HK-2 (cell line): Measurements from ENCODE around the gene TOR4A.

Experiments
- DNase-seq: peaks from one replicate; pipeline ENCODE4 v3.0.0-alpha.2; 2018; ENCODE audit not compliant: unreplicated experiment

Gene TOR4A

DNA sequence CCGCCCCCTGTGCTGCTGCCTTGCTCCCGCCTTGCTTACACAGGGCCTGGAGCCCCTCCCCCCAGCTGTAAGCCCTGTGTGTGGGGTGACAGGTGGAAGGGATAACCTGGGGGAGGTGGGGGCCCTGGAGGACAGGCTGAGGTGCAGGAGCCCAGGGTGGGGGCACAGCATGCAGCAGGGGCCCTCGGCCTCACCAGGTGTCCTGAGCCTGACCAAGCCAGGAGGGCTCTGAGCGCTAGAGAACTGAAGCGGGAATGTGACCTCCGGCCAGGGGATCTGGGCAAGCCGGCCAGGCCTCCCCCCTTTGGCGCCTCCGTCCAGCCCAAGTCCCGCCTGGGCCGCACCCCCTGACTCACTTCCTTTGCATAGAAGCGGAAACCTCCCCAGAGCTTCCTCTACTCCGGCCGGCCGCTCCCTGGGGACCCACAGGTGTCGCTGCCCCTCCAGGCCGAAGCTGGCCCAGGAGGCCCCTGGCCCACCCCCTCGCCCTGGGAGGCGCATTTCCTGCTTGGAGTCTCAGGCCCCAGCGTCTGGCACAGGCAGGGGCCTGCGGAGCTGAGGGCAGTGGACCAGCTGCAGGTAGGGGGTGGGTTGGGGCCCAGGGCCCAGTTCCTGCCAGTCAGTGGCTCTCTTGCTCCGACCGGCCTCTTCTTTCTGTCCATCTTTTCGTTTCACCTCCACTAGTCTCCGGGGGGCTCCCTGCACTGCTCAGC is at the start of gene TOR4A:
TOR4A (plus strand) TSS at position 398 of the 713 bp plus-strand sequence. CDS start 964 bp downstream, outside the sequence.
- DNase-seq = peak; percentile 97

DNA sequence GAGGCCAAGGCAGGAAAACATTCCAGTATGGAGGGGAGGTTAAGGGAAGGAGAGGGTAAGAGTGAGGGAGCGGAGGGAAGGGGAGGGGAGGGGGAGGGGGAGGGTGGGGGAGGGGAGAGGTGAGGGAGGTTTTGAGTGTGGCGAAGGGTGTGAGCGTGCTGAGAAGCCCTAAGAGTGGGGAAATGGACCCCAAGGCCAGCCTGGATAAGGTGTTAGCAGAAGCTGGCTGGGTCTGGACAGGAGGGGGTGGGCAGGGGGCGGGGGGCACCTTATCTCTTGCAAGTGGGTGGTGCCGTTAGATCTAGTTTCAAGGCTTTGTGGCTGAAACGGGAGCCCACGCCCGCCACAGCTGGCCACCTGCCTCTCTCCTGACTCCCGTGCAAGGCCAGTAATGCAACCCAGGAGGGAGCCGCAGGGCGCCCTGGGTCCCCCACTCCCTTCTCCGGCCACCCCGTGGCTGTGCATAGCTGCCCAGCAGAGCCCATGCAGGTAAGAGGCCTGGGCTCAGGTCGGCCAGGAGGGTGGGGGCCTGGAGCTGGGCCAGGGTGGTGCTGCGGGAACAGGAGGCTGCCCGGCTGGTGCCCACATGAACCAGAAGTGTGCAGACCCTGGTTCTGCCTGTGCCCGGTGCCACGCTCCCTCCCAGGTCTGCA is 49.5 kb upstream of the TOR4A start:
- DNase-seq = no peak

DNA sequence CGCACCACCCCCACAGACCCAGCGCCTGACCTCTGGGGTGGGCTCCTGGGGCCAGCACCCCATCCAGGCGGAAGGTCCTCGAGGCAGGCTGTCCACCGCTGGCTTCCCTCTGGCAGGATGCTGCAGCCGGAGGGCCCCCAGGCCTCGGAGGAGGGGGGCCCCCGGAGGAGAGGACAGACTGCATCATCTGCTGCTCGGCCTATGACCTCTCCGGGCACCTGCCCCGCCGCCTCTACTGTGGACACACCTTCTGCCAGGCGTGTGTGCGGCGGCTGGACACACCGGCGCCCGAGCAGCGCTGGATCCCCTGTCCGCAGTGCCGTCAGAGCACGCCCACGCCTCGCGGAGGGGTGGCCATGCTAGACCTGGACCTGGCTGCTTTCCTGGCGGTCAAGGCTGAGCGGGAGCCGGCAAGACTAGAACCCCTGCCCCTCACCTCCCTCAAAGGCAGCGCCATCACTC is 49.0 kb upstream of the TOR4A start:
- DNase-seq = no peak

DNA sequence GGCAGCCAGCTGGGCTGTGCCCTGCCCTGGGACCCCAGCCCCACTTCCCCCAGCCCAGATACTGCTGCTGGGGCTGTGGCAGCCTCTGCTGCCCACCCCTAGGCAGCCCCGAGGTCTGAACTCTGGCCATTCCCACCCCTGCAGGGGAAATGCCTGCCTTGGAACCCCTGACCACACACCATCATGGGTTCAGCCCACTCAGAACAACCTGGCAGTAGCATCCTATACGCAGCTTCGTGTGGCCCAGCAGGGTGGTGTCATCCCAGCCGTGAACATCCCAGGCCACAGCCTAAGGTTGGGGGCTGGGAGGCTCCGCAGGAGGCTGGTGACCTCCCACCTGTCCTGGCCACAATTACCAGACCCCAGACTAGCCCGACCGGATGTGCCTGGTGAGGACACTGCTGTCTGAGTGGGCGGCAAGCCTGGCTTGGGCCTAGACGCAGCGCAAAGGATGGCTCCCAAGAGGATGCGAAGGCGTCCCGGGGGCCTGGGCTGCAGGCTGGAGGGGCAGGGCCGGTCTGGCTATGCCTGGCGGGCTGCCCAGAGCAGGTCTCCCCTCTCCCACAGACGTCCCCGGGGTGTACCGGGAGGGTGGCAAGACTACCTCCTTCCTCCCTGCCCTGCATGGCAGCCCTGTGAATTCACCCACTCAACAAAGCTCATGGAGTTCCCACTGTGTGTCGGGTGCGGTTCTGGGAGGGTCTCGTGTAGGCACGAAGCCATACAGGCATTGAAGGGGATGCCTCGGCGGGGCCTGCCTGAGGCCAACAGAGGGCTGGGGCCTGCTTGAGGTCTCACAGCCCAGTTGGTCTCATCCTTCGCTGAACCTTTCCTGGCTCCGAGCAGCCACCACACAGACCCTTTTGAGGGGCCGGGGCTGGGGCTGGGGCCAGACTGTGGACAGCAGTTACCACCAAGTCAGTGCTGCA is 48.3 kb upstream of the TOR4A start:
- DNase-seq = no peak

DNA sequence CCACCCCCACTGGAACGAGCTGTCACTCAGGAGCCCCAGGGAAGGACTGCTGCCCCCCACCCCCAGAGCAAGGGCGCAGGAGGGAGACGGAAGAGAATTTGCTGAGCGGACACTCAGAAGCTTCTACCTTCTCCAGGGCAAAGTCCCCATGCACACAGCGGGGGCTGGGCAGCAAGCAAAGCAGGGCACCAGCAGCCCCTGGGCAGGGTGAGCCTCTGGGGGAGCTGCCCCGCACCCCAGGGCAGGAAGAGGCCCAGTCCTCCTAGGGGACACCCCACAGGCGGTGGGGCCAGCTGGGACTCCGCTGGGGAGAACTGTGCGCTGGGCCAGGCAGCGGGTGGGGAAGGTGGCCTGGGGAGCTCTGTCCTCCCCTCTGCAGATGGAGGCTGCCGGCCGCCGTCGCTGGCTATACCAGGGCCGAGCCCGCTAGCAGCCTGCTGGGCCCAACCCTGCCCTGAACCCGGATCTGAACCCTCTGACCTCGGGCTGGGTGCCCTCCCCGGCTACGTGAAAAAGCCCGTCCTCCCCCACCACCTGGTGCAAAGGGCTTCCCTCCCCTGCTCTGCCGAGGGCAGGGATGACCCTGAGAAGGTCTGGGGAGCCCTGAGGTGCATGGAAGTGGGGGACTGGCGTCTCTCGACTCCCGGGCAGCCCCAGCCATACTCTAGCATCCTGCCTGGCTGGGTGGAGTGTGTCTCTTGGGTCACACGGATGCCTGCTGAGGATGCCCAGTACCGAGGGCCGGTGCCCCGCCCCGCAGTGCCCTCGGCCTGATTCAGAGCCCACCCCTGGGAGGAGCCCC is 47.4 kb upstream of the TOR4A start:
- no peak for DNase-seq

DNA sequence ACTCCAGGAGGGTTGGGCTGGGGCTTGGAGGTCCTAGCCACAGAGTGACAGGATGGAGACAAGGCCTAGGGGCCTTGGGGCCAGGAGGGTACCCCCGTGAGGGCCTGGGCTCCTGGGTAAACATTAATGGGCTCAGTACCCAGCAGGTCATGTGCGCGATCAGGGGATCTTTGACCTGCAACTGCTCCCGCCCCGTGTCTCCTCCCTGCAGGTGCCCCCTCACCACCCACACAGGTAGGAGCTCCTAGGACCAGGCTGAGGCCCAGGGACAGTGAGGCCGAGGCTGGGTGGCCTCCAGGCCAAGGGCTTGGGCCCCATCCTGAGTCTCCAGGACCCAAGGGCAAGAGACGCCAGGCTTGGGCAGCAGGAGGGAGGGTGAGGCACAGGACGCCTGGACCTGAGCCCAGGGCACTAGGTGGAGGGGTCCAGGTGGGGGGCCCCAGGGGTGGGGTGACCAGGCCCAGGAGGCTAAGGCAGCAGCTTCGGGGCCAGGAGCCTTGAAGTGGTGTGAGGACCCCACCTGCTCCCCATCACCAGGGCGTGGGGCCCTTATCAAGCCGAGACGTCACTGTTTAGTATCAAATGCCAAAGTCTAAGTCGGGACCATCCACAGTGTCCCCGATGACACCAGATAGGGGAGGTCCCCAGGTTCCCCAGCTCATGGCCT is 46.7 kb upstream of the TOR4A start, which contains the start of gene SLC34A3:
SLC34A3 (plus strand) TSS at position 197 of the 667 bp plus-strand sequence. CDS start 802 bp downstream, outside the sequence.
- no peak for DNase-seq

DNA sequence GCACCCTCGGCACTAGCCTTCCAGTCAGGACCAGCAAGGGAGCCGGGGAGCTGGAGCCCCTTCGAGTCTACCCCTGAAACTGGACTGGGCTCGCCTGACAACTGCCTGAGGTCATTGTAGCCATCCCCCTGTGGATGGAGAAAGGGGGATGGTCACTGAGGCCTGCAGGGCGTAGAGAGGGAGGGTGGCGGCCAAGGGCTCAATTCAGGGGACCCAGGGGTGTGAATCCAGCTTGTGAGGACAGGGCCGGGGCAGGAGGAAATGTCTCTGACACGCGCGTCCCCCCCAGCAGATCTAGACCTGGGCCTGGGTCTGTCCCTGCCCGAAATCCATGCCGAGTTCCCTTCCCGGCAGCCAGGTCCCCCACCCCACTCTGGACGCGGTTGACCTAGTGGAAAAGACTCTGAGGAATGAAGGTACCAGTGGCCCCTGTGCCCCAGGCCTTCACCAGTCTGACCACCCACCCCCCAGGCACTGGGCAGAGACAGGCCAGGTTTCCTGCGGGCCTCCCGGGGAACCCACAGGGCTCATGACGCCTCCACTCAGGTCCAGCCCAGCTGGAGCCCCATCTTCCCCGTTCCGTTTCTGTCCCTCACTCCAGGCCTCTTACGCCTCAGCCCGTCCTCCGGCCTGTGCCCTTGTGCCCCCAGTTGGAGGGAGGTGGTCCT is 46.0 kb upstream of the TOR4A start:
- DNase-seq = no peak

DNA sequence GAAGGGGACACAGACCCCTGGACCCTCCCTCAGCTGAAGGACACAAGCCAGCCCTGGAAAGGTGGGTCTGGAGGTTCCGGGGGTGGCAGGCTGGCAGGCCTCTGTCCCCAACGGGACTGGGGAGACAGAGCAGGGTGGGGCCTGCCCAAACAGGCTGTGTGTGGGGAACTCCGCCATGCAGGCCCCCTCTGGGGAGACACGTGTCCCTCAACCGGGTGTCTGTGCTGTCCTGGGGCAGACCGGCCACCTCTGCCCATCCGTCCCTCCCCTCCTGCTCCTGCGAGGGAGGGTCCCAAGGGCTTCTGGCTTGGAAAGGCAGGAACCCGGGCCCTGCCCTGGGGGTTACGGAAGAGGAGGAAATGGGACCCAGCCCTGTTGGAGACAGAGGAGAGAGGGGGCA is 45.4 kb upstream of the TOR4A start:
- DNase-seq = no peak

DNA sequence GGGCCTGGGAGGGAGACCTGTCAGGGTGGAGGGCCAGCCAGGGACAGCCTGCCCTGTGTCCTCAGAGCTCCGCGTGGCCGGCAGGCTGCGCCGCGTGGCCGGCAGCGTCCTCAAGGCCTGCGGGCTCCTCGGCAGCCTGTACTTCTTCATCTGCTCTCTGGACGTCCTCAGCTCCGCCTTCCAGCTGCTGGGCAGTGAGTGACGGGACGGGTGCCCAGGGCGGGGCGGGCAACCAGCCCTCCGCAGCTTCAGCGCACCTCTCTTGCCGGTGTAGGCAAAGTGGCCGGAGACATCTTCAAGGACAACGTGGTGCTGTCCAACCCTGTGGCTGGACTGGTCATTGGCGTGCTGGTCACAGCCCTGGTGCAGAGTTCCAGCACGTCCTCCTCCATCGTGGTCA is 45.0 kb upstream of the TOR4A start:
- no peak for DNase-seq

DNA sequence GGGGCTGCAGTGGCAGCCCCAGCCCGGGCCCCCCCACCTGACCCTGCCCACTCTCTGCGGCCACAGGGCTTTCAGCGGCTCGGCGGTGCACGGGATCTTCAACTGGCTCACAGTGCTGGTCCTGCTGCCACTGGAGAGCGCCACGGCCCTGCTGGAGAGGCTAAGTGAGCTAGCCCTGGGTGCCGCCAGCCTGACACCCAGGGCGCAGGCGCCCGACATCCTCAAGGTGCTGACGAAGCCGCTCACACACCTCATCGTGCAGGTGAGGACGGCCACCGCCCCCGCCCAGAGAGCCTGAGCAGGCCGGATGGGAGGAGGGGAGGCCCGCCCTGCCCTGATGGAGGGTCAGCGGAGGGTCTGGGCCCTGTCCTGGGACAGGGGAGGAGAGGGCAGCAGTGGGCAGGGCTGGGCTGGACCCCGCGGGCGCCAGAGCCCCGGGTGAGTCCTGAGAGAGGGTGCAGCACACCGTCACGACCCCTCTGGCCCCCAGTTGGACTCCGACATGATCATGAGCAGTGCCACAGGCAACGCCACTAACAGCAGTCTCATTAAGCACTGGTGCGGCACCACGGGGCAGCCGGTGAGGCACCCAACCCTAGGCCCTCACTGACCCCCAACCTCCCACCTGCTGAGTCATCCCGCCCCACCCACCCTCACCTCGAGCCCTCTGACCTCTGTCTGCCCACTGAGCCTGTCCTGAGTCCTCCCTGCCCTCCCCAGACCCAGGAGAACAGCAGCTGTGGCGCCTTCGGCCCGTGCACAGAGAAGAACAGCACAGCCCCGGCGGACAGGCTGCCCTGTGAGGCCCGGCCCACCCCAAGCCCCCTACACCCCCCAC is 44.2 kb upstream of the TOR4A start:
- DNase-seq = no peak

DNA sequence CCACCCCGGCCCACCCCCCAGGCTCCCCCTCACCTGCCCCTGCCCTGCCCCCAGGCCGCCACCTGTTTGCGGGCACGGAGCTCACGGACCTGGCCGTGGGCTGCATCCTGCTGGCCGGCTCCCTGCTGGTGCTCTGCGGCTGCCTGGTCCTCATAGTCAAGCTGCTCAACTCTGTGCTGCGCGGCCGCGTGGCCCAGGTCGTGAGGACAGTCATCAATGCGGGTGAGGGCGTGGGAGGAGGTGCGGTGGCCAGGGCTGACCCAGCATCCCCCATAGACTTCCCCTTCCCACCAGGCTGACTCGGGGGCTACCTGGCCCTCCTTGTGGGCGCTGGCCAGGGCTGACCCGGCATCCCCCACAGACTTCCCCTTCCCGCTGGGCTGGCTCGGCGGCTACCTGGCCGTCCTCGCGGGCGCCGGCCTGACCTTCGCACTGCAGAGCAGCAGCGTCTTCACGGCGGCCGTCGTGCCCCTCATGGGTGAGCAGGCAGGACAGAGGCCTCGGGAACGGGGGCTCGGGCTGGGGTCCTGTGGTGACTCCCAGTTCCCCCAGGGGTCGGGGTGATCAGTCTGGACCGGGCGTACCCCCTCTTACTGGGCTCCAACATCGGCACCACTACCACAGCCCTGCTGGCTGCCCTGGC is 43.4 kb upstream of the TOR4A start:
- DNase-seq = no peak

DNA sequence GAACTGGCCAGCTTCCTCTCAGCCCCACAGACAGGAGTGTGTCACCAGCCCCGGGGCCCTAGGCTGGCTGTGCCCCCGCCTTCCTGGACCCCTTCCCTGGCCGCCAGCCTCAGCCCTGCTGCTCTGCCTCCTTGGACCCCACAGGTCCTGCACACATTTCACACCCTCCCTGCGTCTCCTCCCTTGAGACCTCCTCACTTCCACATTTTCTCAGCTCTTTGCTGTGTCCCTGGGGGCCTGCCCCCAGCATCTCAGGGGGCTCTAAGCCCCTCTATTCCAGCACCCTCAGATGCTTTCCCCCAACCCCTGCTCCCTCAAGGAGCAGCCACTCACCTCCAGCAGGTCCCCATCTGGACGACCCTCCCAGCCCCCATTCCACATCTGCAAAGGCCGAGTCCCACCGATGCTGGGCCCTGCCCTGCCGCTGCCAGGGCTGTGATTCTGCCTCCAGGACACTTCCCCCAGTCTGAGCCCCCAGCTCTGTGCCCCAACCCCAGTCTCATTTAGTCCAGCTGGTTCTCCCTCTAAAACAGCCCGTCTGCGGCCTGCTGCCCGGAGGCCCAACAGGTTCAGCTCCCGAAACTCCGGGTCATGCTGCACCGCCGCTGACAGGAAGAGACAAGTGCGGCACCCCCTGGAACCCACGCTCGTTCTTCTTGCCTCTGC is 42.6 kb upstream of the TOR4A start:
- no peak for DNase-seq

DNA sequence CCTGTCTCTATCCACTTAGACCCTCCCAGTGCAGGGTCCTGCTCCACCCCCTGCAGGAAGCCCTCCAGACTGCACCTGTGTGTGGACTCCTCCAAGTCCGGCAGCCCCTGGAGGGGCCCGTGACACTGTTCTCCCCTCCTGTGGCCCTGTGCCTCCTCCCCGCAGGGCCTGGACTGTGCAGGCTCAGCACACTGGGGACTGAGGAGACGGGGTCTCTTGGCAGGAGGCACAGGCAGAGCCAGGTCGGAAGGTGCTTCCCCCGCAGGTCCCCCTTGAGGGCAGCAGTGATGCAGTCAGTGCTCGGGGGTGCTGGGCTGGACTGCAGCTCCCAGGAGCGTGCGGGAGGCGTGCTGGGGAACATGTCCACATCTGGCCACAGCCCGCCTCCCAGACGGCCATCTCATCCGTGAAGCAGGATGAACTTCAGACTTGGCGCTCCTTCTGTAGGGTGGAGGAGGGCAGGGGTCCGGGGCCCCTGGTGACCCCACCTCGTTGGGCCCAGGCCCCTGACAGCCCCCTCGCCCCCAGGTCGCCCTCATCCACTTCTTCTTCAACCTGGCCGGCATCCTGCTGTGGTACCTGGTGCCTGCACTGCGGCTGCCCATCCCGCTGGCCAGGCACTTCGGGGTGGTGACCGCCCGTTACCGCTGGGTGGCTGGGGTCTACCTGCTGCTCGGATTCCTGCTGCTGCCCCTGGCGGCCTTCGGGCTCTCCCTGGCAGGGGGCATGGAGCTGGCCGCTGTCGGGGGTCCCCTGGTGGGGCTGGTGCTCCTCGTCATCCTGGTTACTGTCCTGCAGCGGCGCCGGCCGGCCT is 41.9 kb upstream of the TOR4A start:
- DNase-seq = no peak

DNA sequence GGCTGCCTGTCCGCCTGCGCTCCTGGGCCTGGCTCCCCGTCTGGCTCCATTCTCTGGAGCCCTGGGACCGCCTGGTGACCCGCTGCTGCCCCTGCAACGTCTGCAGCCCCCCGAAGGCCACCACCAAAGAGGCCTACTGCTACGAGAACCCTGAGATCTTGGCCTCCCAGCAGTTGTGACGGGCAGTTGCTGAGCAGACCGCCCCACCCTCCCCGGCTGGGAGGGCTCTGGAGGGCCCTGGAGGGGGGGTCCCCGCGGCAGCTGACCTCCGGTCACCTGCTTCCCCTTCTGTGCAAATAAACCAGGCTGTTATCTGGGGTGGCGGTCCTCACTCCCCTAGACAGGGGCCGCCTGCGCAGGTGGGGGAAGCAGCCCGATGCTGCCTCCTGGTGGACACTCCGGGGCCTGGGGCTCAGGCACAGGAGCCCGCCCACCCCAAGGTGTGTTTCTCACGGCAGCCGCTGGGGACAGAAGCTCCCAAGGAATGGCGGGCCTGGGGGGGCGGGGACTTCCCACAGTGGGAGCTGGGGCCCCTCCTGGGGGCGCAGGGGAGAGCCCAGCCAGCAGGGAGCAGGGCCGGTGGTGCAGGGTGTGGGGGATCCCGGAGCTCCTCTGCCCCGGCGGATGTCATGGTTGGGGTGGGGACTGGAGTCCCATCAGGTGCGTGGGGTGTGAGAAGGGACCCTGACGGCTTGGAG is 41.1 kb upstream of the TOR4A start:
- peak; percentile 62 for DNase-seq

DNA sequence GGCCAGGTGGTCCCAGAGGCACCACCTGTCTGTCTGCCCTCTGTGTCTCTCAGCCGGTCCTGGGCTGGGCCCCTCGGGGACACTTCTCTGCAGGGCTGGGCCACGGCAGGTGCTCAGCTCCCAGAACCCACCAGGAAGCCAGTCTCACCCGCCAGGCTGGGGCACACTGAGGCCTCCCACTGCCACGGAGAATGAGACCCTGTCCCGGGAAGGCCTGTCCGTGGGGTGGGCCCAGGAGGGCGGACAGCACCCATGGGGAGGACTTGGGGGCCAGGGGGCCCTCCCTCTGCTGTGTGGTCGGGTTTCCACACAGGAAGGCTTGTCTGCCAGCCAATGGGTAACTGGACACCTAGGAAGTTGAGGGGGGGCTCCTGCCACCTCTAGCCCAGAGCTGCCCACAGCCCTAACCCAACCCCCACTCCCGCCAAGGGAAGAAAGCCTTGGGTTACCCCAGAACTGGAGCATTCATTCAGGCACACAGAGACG is 40.5 kb upstream of the TOR4A start:
- no peak for DNase-seq
